Fibroblast of upper back skin (primary cell): Measurements from ENCODE around the gene RPTOR.

Experiments
- DNase-seq: peaks from one replicate; pipeline ENCODE4 v3.0.0-alpha.2; 2013

RPTOR gene

DNA sequence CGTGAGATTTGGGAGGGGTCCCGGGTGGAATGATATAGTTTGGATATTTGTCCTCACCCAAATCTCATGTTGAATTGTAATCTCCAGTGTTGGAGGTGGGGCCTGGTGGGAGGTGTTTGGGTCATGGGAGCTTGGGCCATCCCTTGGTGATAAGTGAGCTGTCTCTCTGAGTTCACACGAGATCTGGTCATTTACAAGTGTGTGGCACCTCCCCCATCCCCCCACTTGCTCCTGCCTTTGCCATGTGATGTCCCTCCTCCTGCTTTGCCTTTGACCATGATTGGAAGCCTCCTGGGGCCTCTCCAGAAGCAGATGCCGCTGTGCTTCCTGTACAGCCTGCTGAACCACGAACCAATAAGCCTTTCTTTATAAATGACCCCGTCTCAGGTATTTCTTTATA, 469.0 kb downstream of the RPTOR start:
- no peak for DNase-seq

- no peak for DNase-seq
These were observed 470.5 kb downstream of the RPTOR start for GRCh38 chr17:81015136-81015535.
